Esophagus squamous epithelium (tissue), 4 donors: ENCODE measurements around the gene NKD1.

ENCODE experiments used
- POLR2A ChIP-seq, 4 donors: fragments of 450-650 bp; IDR thresholded peaks; one replicate each; pipeline ENCODE4 v1.6.1; 2017; ENCODE audit warnings: antibody characterized with exemption in 4 of 4, mild to moderate bottlenecking in 4 of 4, moderate library complexity in 3 of 4
- TF ChIP-seq, protein P1 (sequence below), 6 experiments: fragments of 450-650 bp in 4 of 6; fragments of 200-600 bp in 2 of 6; sonication (generic) in 2 of 6; IDR thresholded peaks; one replicate each; pipeline ENCODE4 v1.5.1; 2016 to 2019; ENCODE audit warnings: antibody characterized with exemption in 6 of 6, mild to moderate bottlenecking in 4 of 6, moderate library complexity in 4 of 6

DNA sequence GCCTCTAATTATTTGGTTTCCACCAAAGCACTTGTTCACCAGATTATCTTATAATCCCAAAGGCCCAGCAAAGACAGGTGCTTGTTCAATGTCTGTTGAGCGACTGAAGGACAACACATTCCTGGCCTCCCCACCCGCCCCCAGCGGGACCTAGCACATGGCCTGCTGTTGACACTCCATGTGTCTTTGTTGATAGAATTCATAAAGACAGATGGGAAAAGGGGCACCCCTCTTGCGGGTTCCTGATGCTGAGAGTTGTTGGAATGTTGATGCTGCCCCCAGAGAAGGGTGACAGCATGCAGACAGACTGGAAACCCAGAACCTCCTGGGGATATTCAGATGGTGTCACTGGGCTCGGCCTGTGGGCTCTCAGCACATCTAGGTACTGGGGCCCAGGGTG lies 96.0 kb downstream of the NKD1 start:
- TF ChIP-seq, protein P1, sequence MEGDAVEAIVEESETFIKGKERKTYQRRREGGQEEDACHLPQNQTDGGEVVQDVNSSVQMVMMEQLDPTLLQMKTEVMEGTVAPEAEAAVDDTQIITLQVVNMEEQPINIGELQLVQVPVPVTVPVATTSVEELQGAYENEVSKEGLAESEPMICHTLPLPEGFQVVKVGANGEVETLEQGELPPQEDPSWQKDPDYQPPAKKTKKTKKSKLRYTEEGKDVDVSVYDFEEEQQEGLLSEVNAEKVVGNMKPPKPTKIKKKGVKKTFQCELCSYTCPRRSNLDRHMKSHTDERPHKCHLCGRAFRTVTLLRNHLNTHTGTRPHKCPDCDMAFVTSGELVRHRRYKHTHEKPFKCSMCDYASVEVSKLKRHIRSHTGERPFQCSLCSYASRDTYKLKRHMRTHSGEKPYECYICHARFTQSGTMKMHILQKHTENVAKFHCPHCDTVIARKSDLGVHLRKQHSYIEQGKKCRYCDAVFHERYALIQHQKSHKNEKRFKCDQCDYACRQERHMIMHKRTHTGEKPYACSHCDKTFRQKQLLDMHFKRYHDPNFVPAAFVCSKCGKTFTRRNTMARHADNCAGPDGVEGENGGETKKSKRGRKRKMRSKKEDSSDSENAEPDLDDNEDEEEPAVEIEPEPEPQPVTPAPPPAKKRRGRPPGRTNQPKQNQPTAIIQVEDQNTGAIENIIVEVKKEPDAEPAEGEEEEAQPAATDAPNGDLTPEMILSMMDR (IDR thresholded peaks at IDR 0.05) = no peak
- TF ChIP-seq POLR2A (IDR thresholded peaks at IDR 0.05) = no peak
